Kidney (tissue), 14 donors: ENCODE results near the gene APOBEC3A. TPM values are rescaled to one million over a fixed set of nuclear protein-coding genes. Genes with fewer than 3 reads are reported as not detected.
"Not testable (repeated sequence)": the region's sequence is repeated elsewhere in the genome, so short reads cannot be mapped to it uniquely, and the experiment has no call there.

ENCODE experiments used
- DNase-seq, 5 donors: peaks; one replicate each; pipeline ENCODE4 v3.0.0-alpha.2; 2013 to 2020
- FAIRE-seq: peaks from 2 replicates; lab custom pipeline; 2012; peaks lifted over from hg19 to GRCh38; lab: Jason Lieb, UNC
- H3K27ac ChIP-seq, 2 donors: one replicate each; pipeline ENCODE4 v1.7.0; 2013; ENCODE audit warnings: low read depth in 2 of 2, low read length in 2 of 2, inconsistent platforms in 1 of 2
- H3K27me3 ChIP-seq: one replicate; pipeline ENCODE4 v1.7.1; 2013; ENCODE audit warnings: low read length, inconsistent platforms; ENCODE audit not compliant: control insufficient read depth, insufficient read depth
- H3K36me3 ChIP-seq, 3 donors: one replicate each; pipeline versions ENCODE4 v1.7.0 to v1.7.1; 2013; ENCODE audit warnings: low read length in 3 of 3, control low read depth in 1 of 3, inconsistent platforms in 1 of 3; ENCODE audit not compliant: insufficient read depth in 3 of 3, control insufficient read depth in 2 of 3
- H3K4me1 ChIP-seq, 3 donors: one replicate each; pipeline versions ENCODE4 v1.7.0 to v1.7.1; 2013; ENCODE audit warnings: low read length in 3 of 3, inconsistent platforms in 1 of 3, low read depth in 1 of 3; ENCODE audit not compliant: control insufficient read depth in 2 of 3, insufficient read depth in 2 of 3
- H3K4me3 ChIP-seq, 3 donors: one replicate each; pipeline versions ENCODE4 v1.7.0 to v1.8.1; 2013; ENCODE audit warnings: low read length in 3 of 3, control low read depth in 1 of 3, inconsistent platforms in 1 of 3
- H3K9ac ChIP-seq, 3 donors: one replicate each; pipeline versions ENCODE4 v1.7.0 to v1.7.1; 2013; ENCODE audit warnings: low read length in 3 of 3, control low read depth in 1 of 3, inconsistent platforms in 1 of 3
- H3K9me3 ChIP-seq, 3 donors: one replicate each; pipeline versions ENCODE4 v1.7.0 to v1.7.1; 2013; ENCODE audit warnings: low read length in 3 of 3, control low read depth in 1 of 3, inconsistent platforms in 1 of 3; ENCODE audit not compliant: control insufficient read depth in 2 of 3, insufficient read depth in 1 of 3
- intact Hi-C: fragments of 100-400 bp; cut with DNase I; formaldehyde crosslinking; loops from one replicate; pipeline ENCODE4 v1.11.1; 2022
- polyA plus RNA-seq: library from polyadenylated mRNA; stranded (reverse); fragments of 350-450 nt; fragmentation: Illumina TruSeq; extraction: RNeasy Lipid Tissue Mini Kit (QIAGEN cat#74804); gene quantifications from one replicate; pipeline ENCODE4 v1.2.3, GENCODE V29; 2014; ENCODE audit warnings: low read depth, low replicate concordance; ENCODE audit not compliant: insufficient read depth
- total RNA-seq: library from RNA; stranded (reverse); fragmentation: NEBNext Ultra II Directional; extraction: Animal tissue kit (Norgen Biotek cat#: 25700); gene quantifications from one replicate; pipeline ENCODE4 v1.2.1, GENCODE V29; 2021
- TF ChIP-seq, protein P1 (sequence below): IDR thresholded peaks from 3 replicates; pipeline ENCODE4 v1.5.1; 2012; ENCODE audit warnings: mild to moderate bottlenecking, moderate library complexity, borderline replicate concordance; ENCODE audit not compliant: insufficient read depth; ENCODE audit errors: extremely low read depth
- donor health status: control.
- donor health status: control.
- donor health status: control.
- donor health status: control.
- donor health status: control.
- donor health status: DM: yes; HTN: yes; CAD: no.
- donor health status: Normal renal cell carcinoma (clear cell type).

Gene APOBEC3A
- total and polyA plus RNA-seq, 2 donors from 2014 or later = 1.2 TPM; not detected in 1

- H3K27me3 ChIP-seq = no peaks in the 10 kb centered on the region
- no peak for FAIRE-seq
- TF ChIP-seq, protein P1, sequence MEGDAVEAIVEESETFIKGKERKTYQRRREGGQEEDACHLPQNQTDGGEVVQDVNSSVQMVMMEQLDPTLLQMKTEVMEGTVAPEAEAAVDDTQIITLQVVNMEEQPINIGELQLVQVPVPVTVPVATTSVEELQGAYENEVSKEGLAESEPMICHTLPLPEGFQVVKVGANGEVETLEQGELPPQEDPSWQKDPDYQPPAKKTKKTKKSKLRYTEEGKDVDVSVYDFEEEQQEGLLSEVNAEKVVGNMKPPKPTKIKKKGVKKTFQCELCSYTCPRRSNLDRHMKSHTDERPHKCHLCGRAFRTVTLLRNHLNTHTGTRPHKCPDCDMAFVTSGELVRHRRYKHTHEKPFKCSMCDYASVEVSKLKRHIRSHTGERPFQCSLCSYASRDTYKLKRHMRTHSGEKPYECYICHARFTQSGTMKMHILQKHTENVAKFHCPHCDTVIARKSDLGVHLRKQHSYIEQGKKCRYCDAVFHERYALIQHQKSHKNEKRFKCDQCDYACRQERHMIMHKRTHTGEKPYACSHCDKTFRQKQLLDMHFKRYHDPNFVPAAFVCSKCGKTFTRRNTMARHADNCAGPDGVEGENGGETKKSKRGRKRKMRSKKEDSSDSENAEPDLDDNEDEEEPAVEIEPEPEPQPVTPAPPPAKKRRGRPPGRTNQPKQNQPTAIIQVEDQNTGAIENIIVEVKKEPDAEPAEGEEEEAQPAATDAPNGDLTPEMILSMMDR = no peak
- no peak overlapping the region for H3K9ac ChIP-seq
- DNase-seq = peak in 1 of 5 donors; percentile 57
- intact Hi-C loops = no loop called here
- no peak overlapping the region for H3K4me3 ChIP-seq
- no peak overlapping the region for H3K27ac ChIP-seq
- no peaks in the 10 kb centered on the region for H3K36me3 ChIP-seq
- peaks cover 0 to 4% (median 0%) of the 10 kb centered on the region in 3 donors for H3K4me1 ChIP-seq
- H3K9me3 ChIP-seq = no peaks in the 10 kb centered on the region
Observed at GRCh38 chr22:38986629-38987028, 29.2 kb downstream of the APOBEC3A start.

GRCh38 chr22:38987171-38987895, 29.9 kb downstream of the APOBEC3A start:
- intact Hi-C loops = no loop called here
- DNase-seq = no peak

GRCh38 chr22:38989466-38989865, 32.1 kb downstream of the APOBEC3A start:
- H3K9me3 ChIP-seq = no peaks in the 10 kb centered on the region
- H3K36me3 ChIP-seq = no peaks in the 10 kb centered on the region
- DNase-seq (peak in 1 of 5 donors; percentile 58), FAIRE-seq (no peak)
- no peak overlapping the region for H3K27ac ChIP-seq
- no peak overlapping the region for H3K4me3 ChIP-seq
- H3K4me1 ChIP-seq = no peaks in the 10 kb centered on the region
- no peaks in the 10 kb centered on the region for H3K27me3 ChIP-seq
- TF ChIP-seq, protein P1 = no peak
- intact Hi-C loops = no loop called here
- H3K9ac ChIP-seq = no peak overlapping the region

More at GRCh38 chr22:38987171-38987895, 29.9 kb downstream of the APOBEC3A start:
- no peaks in the 10 kb centered on the region for H3K9me3 ChIP-seq
- H3K27ac ChIP-seq = no peak overlapping the region
- no peak overlapping the region for H3K4me3 ChIP-seq
- no peaks in the 10 kb centered on the region for H3K36me3 ChIP-seq
- no peak for FAIRE-seq
- peaks cover 0 to 2% (median 0%) of the 10 kb centered on the region in 3 donors for H3K4me1 ChIP-seq
- H3K9ac ChIP-seq = no peak overlapping the region
- no peaks in the 10 kb centered on the region for H3K27me3 ChIP-seq
- TF ChIP-seq, protein P1 = no peak

DNA sequence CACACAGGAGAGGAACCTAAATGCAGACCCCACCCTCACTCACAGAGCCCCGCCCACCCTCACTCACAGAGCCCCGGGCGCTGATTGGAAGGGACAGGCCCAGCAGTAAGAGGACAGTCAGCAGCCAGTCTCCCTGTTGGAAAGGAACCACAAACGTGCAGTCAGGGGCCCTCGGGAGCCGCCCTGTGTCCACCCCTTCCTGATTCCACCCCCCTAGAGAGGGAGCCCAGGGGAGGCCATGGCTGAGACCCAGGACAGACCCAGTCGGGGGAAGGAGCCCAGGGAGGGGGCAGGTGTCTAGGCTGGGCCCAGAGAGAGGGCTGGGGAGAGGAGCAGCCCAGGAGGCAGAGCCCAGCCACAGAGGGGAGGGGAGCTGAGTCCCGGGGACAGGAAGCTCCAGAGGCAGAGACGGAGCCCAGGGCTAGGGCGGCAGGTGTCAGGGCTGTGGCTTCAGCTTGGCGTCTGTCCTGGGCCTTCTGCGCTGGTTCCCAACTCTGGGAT, 35.5 kb downstream of the APOBEC3A start:
- H3K4me3 ChIP-seq, FAIRE-seq, H3K9ac ChIP-seq, H3K27ac ChIP-seq, H3K9me3 ChIP-seq, H3K27me3 ChIP-seq, H3K36me3 ChIP-seq, H3K4me1 ChIP-seq, intact Hi-C loops: not testable (repeated sequence)
- DNase-seq = peak in 3 of 5 donors; percentile 51 to 72 (median 65)
